PC-3 (cell line): ENCODE results near the gene PSAP.

Source experiments
- CTCF ChIP-seq: fragments of 300-600 bp; sonication (generic); conservative IDR thresholded peaks from 2 replicates; pipeline ENCODE4 v1.5.1; 2017; ENCODE audit warnings: antibody characterized with exemption, low read depth, mild to moderate bottlenecking, low read length
- EZH2 ChIP-seq: fragments of 300-600 bp; sonication (generic); IDR thresholded peaks from one replicate; pipeline ENCODE4 v1.6.1; 2017; ENCODE audit warnings: antibody characterized with exemption, mild to moderate bottlenecking, low read length; ENCODE audit not compliant: unreplicated experiment

- TF ChIP-seq CTCF (no peak), EZH2 (no peak)
Measured at GRCh38 chr10:71882813-71883659, 32.0 kb upstream of the PSAP start.
